GM12892 (cell line): Measurements from ENCODE around the gene CRAMP1.
"Not testable (repeated sequence)": the region's sequence is repeated elsewhere in the genome, so short reads cannot be mapped to it uniquely, and the experiment has no call there.

Experiments
- DNase-seq: peaks from one replicate; pipeline ENCODE4 v3.0.0; 2011; ENCODE audit not compliant: insufficient read length
- FAIRE-seq: peaks from 2 replicates; lab custom pipeline; 2011; peaks lifted over from hg19 to GRCh38; lab: Jason Lieb, UNC
- POLR2A ChIP-seq: IDR thresholded peaks from 2 replicates; pipeline ENCODE4 v1.6.1; 2011; ENCODE audit warnings: low read depth, low read length, control low read depth
- POLR2AphosphoS5 ChIP-seq: IDR thresholded peaks from 2 replicates; pipeline ENCODE4 v1.6.1; 2011; ENCODE audit warnings: low read depth, low read length, control low read depth
- TAF1 ChIP-seq: IDR thresholded peaks from 2 replicates; pipeline ENCODE4 v1.6.1; 2011; ENCODE audit warnings: low read depth, mild to moderate bottlenecking, control low read depth, low read length, borderline replicate concordance

The CRAMP1 gene

DNA sequence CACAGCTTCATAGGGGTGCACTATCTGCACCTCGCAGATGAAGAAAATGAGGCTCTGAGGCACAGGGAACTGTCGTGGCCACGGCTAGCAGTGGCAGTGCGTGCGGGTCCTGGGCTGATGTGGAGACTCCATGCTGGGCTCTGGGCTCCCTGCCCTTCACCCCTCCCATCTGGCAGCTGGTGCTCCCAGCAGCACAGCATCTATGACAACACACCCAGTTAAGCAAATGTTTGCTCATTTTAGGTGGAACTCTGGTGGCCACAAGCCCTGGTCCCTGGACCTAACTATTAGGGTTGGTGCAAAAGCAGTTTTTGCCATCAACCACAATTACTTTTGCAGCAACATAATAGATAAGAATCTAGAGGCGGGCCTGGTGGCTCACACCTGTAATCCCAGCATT, 31.2 kb upstream of the CRAMP1 start:
- no peak for DNase-seq
- FAIRE-seq = no peak
- no peak for TF ChIP-seq POLR2A
- TF ChIP-seq TAF1 = no peak
- TF ChIP-seq POLR2AphosphoS5 = no peak

DNA sequence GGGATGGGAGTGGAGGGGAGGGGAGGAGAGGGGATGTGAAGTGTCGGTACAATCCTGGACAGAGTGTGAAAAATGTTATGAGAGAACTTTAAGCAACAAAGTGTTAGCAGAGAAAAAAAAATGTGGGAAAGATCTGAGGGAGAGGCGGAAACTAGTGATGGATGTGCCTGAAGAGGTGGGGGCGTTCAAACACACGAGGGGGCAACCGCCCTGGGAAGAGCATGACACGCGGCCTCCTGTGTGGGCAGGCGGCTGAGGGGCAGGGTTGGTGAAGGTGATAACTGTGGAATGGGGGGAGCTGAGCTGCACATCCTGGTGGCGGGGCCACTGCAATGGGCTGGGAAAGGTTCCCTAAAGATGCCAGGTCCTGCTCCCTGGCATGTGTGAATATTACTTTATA, 30.4 kb upstream of the CRAMP1 start:
- TF ChIP-seq POLR2AphosphoS5 = no peak
- TF ChIP-seq POLR2A = no peak
- no peak for TF ChIP-seq TAF1
- no peak for FAIRE-seq
- no peak for DNase-seq

DNA sequence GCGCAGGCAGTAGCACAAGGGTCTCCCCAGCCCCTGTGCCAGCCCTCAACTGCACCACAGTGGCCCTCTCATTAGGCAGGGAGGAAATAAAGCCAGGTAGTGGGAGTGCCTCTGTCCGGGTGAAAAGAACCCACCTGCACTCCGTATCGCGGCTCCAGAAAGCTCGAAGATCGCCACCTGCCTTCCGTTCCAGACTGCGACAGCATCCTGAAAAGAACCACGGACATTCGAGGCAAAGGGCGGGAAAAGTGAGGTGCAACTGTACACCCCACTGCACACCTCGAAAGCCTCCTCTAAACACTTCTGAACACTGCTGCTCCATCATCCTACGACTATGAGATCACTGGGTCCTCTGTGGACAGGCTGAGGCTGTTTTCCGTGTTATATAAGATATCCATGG, 29.0 kb upstream of the CRAMP1 start:
- TF ChIP-seq POLR2AphosphoS5 (no peak), TAF1 (no peak), POLR2A (no peak)
- no peak for FAIRE-seq

DNA sequence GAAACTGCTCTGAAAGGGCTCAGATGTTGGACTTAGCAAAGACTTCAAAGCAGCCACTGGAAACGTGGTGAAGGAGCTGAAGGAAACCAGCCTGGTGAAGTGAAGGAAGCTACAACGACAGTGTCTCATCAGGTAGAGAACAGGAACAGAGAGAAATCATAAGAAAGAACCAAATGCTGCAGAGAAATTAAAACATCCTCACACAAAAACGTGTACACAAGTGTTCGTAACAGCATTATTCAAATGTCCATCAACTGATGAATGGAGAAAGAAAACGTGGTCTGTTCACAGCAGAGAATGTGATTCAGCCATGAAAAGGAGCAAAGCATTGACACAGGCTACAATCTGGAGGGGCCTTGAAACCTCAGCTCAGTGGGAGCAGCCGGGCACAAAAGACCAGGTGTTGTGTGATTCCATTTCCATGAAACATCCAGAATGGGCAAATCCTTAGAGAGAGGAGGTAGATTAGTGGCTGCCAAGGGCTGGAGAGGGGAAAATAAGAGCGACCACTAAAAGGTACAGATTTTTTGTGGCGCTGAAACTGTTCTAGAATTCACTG, 27.2 kb upstream of the CRAMP1 start:
- TF ChIP-seq POLR2A = no peak
- TF ChIP-seq POLR2AphosphoS5 = no peak
- no peak for TF ChIP-seq TAF1
- FAIRE-seq = no peak
- no peak for DNase-seq

More for the DNA sequence above, 29.0 kb upstream of the CRAMP1 start:
- no peak for DNase-seq

DNA sequence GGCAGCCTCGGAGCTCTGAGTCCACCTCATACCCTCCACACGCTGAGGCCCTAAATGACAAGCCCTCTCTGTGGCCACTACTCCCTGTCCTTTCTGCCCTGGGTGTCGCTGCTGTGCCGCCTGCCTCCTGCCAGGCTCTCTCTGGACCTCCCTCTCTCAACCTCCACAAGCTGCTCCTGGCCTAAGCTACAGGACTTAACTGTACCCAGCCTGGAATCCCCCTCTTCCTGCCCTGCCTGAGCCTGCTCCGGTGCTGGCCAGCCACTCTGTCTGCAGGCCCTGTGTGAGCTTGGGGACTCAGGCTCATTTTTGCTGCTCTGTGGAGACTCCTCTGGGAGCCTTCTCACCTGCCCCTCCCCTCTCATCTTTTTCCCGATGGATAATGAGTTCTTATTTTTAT, 21.8 kb upstream of the CRAMP1 start:
- no peak for DNase-seq
- no peak for FAIRE-seq
- TF ChIP-seq TAF1 (no peak), POLR2AphosphoS5 (no peak), POLR2A (no peak)

DNA sequence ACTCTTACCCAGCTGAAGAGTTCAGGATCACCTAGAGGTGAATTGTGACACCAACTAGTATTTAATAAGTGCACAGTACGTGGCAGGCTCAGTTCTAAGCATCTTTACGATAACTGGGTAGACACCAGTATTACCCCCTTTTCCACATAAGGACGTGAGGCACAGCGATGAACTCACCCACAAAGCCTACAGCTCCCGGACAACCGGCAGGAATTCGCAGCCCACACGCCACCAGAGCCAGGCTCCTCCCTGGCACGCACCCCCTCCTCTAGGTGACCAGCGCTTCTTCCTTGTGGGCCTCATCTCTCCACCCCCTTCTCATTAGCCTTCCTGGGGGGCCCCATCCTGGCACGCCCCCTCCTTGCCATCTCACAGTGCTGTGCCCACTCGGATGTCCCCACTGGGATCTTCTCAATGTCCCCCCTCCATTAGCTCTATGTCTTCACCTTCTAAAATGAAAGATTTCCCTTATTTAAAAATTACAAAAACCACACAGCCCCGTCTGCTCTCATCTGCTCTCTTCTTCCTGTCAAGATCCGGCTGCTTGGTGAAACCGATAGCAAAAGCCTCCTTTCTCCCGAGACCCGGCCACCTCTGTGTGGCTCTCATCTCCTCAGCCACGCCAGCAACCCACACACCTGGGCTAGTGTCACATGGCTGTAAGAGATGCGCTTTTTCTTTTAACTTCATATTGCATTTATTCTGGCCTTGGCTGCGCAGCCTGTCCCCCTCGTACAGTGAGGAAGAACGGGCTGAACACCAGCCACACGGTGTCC, 21.0 kb upstream of the CRAMP1 start:
- FAIRE-seq = no peak

DNA sequence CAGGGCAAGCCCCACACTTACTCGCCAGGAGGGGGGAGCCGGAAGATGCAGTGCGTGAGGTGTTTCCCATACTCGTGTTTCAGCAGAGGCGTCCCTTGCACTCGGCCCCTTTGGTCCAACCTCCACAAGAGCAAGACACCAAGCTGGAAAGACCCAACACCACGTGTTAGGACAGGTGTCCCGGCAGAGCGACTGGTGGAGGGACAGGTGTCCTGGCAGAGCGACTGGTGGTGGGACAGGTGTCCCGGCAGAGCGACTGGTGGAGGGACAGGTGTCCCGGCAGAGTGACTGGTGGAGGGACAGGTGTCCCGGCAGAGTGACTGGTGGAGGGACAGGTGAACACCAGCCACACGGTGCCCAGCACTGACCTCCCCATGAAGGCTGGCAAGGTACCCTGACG, 19.7 kb upstream of the CRAMP1 start:
- TF ChIP-seq POLR2A = no peak
- no peak for TF ChIP-seq POLR2AphosphoS5
- TF ChIP-seq TAF1 = no peak
- DNase-seq = no peak
- no peak for FAIRE-seq

More for the DNA sequence above, 21.0 kb upstream of the CRAMP1 start:
- TF ChIP-seq POLR2A (no peak), POLR2AphosphoS5 (no peak), TAF1 (no peak)
- DNase-seq = no peak

DNA sequence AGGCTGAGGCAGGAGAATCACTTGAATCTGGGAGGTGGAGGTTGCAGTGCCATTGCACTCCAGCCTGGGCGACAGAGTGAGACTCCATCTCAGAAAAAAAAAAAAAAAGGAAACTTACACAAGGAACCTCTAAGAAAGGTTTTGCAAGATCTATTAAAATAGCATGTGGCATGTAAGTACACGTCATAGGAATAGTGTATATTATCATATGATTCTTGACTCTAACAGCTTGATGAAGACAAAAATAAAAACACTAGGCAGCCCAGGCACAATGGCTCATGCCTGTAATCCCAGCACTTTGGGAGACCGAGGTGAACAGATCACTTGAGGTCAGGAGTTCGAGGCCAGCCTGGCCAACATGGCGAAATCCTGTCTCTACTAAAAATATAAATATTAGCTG, 16.6 kb upstream of the CRAMP1 start:
- DNase-seq, FAIRE-seq: not testable (repeated sequence)

DNA sequence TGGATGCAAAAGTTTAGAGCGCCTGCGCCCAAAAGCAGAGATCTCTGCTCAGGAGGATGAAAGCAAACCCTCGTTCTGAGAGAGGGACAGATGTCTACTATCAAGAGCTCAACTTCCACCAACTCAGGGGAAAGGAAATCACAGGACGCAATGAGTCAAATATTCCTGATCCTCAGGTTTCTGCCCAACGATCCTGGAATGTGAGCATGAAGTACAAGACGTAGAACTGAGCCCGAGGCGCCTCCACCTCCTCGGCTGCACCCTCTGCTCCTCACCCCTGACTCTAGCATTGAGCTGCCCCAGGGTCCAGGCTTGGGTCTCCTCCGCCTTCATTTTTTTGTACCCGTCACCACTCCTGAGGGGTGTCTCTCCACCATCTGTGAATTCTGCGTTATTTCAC, 15.6 kb upstream of the CRAMP1 start:
- DNase-seq (no peak), FAIRE-seq (no peak)
- TF ChIP-seq POLR2AphosphoS5 = no peak
- no peak for TF ChIP-seq POLR2A
- no peak for TF ChIP-seq TAF1

DNA sequence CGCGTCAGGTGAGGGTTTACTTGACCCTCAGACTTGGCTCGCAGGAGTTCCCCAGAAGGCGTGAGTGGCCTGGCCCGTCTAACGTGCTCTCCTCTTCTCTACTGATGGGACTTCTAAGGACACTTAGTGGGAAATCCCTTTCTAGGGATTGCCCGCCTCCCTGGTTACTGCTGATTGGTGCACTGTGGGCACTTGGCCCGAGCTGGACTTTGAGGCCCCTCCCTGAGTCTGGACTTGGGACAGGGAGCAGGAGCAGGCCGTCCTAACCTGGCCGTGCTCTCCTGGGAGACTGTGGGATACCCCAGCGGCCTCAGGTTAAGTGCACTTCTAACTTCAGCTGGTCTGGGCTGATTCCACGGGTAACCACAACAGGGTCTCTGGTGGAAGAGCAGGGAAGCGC, 15.0 kb upstream of the CRAMP1 start:
- TF ChIP-seq POLR2A = no peak
- DNase-seq (no peak), FAIRE-seq (no peak)

DNA sequence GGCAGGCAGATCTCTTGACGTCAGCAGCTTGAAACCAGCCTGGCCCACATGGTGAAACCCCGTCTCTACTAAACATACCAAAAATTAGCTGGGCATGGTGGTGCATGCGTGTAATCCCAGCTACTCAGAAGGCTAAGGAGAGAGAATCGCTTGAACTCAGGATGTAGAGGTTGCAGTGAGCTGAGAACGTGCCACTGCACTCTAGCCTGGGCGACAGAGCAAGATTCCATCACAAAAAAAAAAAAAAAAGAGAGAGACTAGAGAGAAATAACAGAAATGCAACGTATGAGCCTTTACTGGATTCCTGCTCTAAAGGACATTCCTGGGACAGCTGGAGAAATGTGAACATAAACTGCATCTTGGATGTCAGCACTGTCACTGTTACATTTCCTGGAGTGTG, 11.1 kb upstream of the CRAMP1 start:
- TF ChIP-seq POLR2AphosphoS5 (no peak), POLR2A (no peak), TAF1 (no peak)
- DNase-seq (no peak), FAIRE-seq (no peak)

DNA sequence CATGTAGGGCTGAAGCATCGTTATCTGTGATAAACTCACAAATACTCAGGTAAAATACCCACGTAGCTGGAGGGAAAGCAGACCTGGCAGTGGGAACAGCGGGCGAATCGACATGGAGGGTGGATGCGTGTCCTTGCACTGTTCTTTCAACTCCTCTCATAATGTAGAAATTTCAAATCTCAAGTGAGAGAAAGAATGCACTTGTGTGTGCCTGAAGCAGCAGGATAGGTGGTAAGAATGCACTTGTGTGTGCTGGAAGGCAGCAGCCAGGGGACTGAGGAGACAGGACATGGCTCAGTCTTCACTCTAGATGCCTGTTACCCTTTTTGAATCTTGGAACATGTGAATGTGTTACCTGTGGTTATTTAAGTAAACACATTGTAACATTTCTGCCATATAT, 10.7 kb upstream of the CRAMP1 start:
- TF ChIP-seq POLR2A = no peak
- TF ChIP-seq POLR2AphosphoS5 = no peak
- no peak for TF ChIP-seq TAF1
- FAIRE-seq = no peak
- DNase-seq = no peak
